ENCODE results near the gene MOXD1. TPM values are rescaled to one million over a fixed set of nuclear protein-coding genes. Genes with fewer than 3 reads are reported as not detected.
"Not testable (repeated sequence)": the region's sequence is repeated elsewhere in the genome, so short reads cannot be mapped to it uniquely, and the experiment has no call there.

The MOXD1 gene
- total and polyA plus RNA-seq, 4 donors, result 0.25 to 1.2 (median 1.0) TPM; not detected in 1

GRCh38 chr6:132351986-132352385 is 49.3 kb downstream of the MOXD1 start:
- 78 to 81% methylated on average over 3 of the region's 3 CpGs for WGBS, 2 donors
- H3K36me3 ChIP-seq (ENCODE audit: control insufficient read depth in 1 of 2, insufficient read depth in 2 of 2, low read length in 1 of 2); H3K27me3 ChIP-seq (ENCODE audit: control insufficient read depth in 1 of 2, insufficient read depth in 2 of 2, low read length in 1 of 2); H3K9me3 ChIP-seq (ENCODE audit: control insufficient read depth, low read length); H3K4me1 ChIP-seq (ENCODE audit: control insufficient read depth in 1 of 2, insufficient read depth in 2 of 2, low read length in 2 of 2); H3K27ac ChIP-seq (ENCODE audit: low read depth in 1 of 2, low read length in 2 of 2); intact Hi-C loops (cut with DNase I); DNase-seq; ATAC-seq (ENCODE audit: low FRiP score); H3K4me3 ChIP-seq (ENCODE audit: low read length in 2 of 2): not testable (repeated sequence)

DNA sequence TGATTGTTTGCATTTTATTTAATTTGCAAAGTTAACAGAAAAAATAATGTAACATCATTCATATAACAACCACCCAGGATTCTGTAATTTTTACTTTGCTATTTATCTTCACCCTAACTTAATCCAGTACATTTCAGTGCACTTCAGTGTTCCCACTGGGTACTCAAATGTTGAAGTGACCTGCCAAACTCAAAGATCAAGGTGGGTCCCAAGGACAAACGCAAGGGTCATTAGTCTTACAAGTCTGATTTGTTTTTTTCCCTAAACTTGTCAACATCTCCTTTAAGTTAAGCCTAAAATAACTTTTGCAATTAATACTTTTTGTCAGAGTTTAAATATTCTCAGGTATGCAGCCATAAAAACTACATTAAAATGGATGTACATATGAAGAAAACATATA is 53.0 kb downstream of the MOXD1 start:
- H3K9me3 ChIP-seq (ENCODE audit: control insufficient read depth, low read length), result peaks cover 2% of the 10 kb centered on the region
- intact Hi-C loops (cut with DNase I), result no loop called here
- WGBS, 2 donors, result 54 to 67% methylated on average over 1 of the region's 1 CpG

DNA sequence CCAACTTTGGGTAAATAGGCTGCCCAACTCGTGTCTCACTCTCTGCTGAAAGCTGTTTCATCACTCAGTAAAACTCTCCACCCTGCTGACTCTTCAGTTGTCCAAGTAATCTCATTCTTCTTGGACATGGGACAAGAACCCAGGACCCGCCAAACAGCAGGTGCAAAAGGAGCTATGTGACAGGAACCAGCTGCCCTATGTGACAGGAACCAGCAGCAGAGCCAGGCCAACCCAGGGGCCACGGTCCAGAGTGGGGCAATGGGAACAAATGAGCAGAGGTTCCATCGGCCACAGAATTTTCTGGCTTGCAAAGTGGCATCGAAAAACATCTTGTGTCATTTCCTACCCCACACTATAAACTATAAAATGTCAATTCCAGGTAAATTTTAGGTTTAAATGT is 56.5 kb downstream of the MOXD1 start:
- ATAC-seq (ENCODE audit: low FRiP score) (no peak), DNase-seq (no peak)
- H3K9me3 ChIP-seq (ENCODE audit: control insufficient read depth, low read length), result peaks cover 2% of the 10 kb centered on the region
- no peaks in the 10 kb centered on the region for H3K27me3 ChIP-seq (ENCODE audit: control insufficient read depth in 1 of 2, insufficient read depth in 2 of 2, low read length in 1 of 2)
- H3K36me3 ChIP-seq (ENCODE audit: control insufficient read depth in 1 of 2, insufficient read depth in 2 of 2, low read length in 1 of 2), result no peaks in the 10 kb centered on the region
- no peak overlapping the region for H3K27ac ChIP-seq (ENCODE audit: low read depth in 1 of 2, low read length in 2 of 2)
- H3K4me3 ChIP-seq (ENCODE audit: low read length in 2 of 2), result no peak overlapping the region
- WGBS, 2 donors, result 74 to 75% methylated on average over 5 of the region's 5 CpGs
- H3K4me1 ChIP-seq (ENCODE audit: control insufficient read depth in 1 of 2, insufficient read depth in 2 of 2, low read length in 2 of 2), result no peaks in the 10 kb centered on the region
- intact Hi-C loops (cut with DNase I), result no loop called here

More for the DNA sequence above, 53.0 kb downstream of the MOXD1 start:
- no peak overlapping the region for H3K4me3 ChIP-seq (ENCODE audit: low read length in 2 of 2)
- no peaks in the 10 kb centered on the region for H3K27me3 ChIP-seq (ENCODE audit: control insufficient read depth in 1 of 2, insufficient read depth in 2 of 2, low read length in 1 of 2)
- no peaks in the 10 kb centered on the region for H3K4me1 ChIP-seq (ENCODE audit: control insufficient read depth in 1 of 2, insufficient read depth in 2 of 2, low read length in 2 of 2)
- DNase-seq, result no peak
- ATAC-seq (ENCODE audit: low FRiP score), result no peak
- H3K27ac ChIP-seq (ENCODE audit: low read depth in 1 of 2, low read length in 2 of 2), result no peak overlapping the region
- no peaks in the 10 kb centered on the region for H3K36me3 ChIP-seq (ENCODE audit: control insufficient read depth in 1 of 2, insufficient read depth in 2 of 2, low read length in 1 of 2)

- DNase-seq, result no peak
- peak; percentile 36 for ATAC-seq (ENCODE audit: low FRiP score)
- H3K4me3 ChIP-seq (ENCODE audit: low read length in 2 of 2), result no peak overlapping the region
Observed at GRCh38 chr6:132341646-132342045, 59.6 kb downstream of the MOXD1 start.

GRCh38 chr6:132334521-132334885 is 66.8 kb downstream of the MOXD1 start:
- no peaks in the 10 kb centered on the region for H3K36me3 ChIP-seq (ENCODE audit: control insufficient read depth in 1 of 2, insufficient read depth in 2 of 2, low read length in 1 of 2)
- H3K9me3 ChIP-seq (ENCODE audit: control insufficient read depth, low read length), result no peaks in the 10 kb centered on the region
- H3K4me3 ChIP-seq (ENCODE audit: low read length in 2 of 2), result no peak overlapping the region
- H3K4me1 ChIP-seq (ENCODE audit: control insufficient read depth in 1 of 2, insufficient read depth in 2 of 2, low read length in 2 of 2), result no peaks in the 10 kb centered on the region
- intact Hi-C loops (cut with DNase I), result no loop called here
- WGBS, 2 donors, result 32 to 35% methylated on average over 4 of the region's 4 CpGs
- no peaks in the 10 kb centered on the region for H3K27me3 ChIP-seq (ENCODE audit: control insufficient read depth in 1 of 2, insufficient read depth in 2 of 2, low read length in 1 of 2)
- no peak overlapping the region for H3K27ac ChIP-seq (ENCODE audit: low read depth in 1 of 2, low read length in 2 of 2)
- ATAC-seq (ENCODE audit: low FRiP score), result no peak
- no peak for DNase-seq

More at GRCh38 chr6:132341646-132342045, 59.6 kb downstream of the MOXD1 start:
- whole genome bisulfite sequencing, 2 donors, result 14 to 20% methylated on average over 3 of the region's 3 CpGs
- Histone ChIP-seq H3K27me3 (ENCODE audit: control insufficient read depth in 1 of 2, insufficient read depth in 2 of 2, low read length in 1 of 2) (no peaks in the 10 kb centered on the region), H3K36me3 (ENCODE audit: control insufficient read depth in 1 of 2, insufficient read depth in 2 of 2, low read length in 1 of 2) (no peaks in the 10 kb centered on the region), H3K9me3 (ENCODE audit: control insufficient read depth, low read length) (peaks cover 2% of the 10 kb centered on the region), H3K27ac (ENCODE audit: low read depth in 1 of 2, low read length in 2 of 2) (no peak overlapping the region), H3K4me1 (ENCODE audit: control insufficient read depth in 1 of 2, insufficient read depth in 2 of 2, low read length in 2 of 2) (no peaks in the 10 kb centered on the region)
- intact Hi-C loops (cut with DNase I), result no loop called here

DNA sequence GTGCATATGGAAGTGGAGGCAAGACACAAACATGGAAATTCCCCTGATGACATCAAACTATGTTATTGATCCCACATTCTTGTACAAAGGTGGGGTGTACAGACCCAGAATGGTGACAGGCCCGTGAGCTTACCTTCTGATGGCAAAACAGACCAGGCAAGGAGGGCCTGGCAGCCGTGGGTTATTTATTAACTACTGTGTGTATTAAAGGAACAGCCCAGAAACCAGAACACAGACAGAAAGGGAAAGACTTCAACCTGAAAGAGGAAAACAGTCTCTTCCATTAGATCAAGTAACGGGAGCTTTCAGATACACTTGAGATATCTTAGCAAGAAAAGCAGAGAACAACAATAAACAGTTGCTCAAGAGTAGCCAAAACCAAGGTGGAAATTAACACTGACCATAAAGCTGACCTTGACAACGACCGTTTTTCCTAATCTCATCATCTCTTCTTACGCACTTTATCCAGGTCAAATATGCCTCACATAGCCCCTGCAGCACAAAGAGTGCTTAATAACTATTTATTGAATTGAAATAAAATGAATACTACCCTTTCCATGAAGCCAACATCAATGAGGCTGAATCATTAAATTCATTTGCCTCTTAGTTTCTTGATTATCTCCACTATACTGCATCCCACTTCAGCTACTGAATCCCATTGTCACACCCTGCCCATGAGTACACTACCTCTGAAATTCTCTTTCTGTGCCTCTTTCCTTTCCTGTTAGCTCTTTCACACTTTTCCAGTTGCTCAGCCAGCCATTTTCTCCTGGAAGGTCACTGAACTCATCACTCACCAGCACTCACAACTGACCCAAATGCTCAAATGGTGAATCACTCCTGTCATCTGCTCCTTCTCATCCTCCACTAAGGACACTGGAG is 67.4 kb downstream of the MOXD1 start:
- H3K4me3 ChIP-seq (ENCODE audit: low read length in 2 of 2), result no peak overlapping the region
- H3K27me3 ChIP-seq (ENCODE audit: control insufficient read depth in 1 of 2, insufficient read depth in 2 of 2, low read length in 1 of 2), result no peaks in the 10 kb centered on the region
- no peaks in the 10 kb centered on the region for H3K36me3 ChIP-seq (ENCODE audit: control insufficient read depth in 1 of 2, insufficient read depth in 2 of 2, low read length in 1 of 2)
- DNase-seq, result no peak
- intact Hi-C loops (cut with DNase I), result no loop called here
- no peaks in the 10 kb centered on the region for H3K9me3 ChIP-seq (ENCODE audit: control insufficient read depth, low read length)
- 70 to 71% methylated on average over 6 of the region's 6 CpGs for WGBS, 2 donors
- no peak for ATAC-seq (ENCODE audit: low FRiP score)
- no peak overlapping the region for H3K27ac ChIP-seq (ENCODE audit: low read depth in 1 of 2, low read length in 2 of 2)
- no peaks in the 10 kb centered on the region for H3K4me1 ChIP-seq (ENCODE audit: control insufficient read depth in 1 of 2, insufficient read depth in 2 of 2, low read length in 2 of 2)

GRCh38 chr6:132330759-132331158 is 70.5 kb downstream of the MOXD1 start:
- intact Hi-C loops (cut with DNase I), result no loop called here
- WGBS, 2 donors, result 68 to 73% methylated on average over 5 of the region's 5 CpGs
- no peak overlapping the region for H3K4me3 ChIP-seq (ENCODE audit: low read length in 2 of 2)
- no peaks in the 10 kb centered on the region for H3K9me3 ChIP-seq (ENCODE audit: control insufficient read depth, low read length)
- DNase-seq (no peak), ATAC-seq (ENCODE audit: low FRiP score) (no peak)
- H3K36me3 ChIP-seq (ENCODE audit: control insufficient read depth in 1 of 2, insufficient read depth in 2 of 2, low read length in 1 of 2), result no peaks in the 10 kb centered on the region
- no peaks in the 10 kb centered on the region for H3K4me1 ChIP-seq (ENCODE audit: control insufficient read depth in 1 of 2, insufficient read depth in 2 of 2, low read length in 2 of 2)
- no peak overlapping the region for H3K27ac ChIP-seq (ENCODE audit: low read depth in 1 of 2, low read length in 2 of 2)
- no peaks in the 10 kb centered on the region for H3K27me3 ChIP-seq (ENCODE audit: control insufficient read depth in 1 of 2, insufficient read depth in 2 of 2, low read length in 1 of 2)

DNA sequence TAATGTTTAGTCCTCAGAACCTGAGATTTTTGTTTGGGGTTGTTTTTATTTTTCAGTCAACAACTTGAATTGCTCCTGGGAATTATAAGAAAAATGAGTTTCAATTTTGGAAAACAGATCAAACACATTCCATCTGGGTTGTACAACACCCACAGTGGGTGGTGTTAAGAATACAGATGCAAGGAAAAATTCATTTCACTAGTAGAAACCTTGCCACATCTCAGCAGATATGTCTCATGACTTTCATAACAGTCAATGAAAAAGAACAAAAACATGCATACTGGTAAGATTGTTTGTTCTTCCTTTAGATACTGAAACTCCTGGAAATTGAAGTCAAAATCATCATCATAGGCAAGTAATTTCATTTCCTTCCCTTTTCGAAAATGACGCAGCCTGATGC is 78.9 kb downstream of the MOXD1 start:
- intact Hi-C loops (cut with DNase I), result no loop called here
- no peaks in the 10 kb centered on the region for H3K36me3 ChIP-seq (ENCODE audit: control insufficient read depth in 1 of 2, insufficient read depth in 2 of 2, low read length in 1 of 2)
- DNase-seq (no peak), ATAC-seq (ENCODE audit: low FRiP score) (no peak)
- H3K27ac ChIP-seq (ENCODE audit: low read depth in 1 of 2, low read length in 2 of 2), result no peak overlapping the region
- no peaks in the 10 kb centered on the region for H3K27me3 ChIP-seq (ENCODE audit: control insufficient read depth in 1 of 2, insufficient read depth in 2 of 2, low read length in 1 of 2)
- peaks cover under 1% of the 10 kb centered on the region for H3K9me3 ChIP-seq (ENCODE audit: control insufficient read depth, low read length)
- H3K4me3 ChIP-seq (ENCODE audit: low read length in 2 of 2), result no peak overlapping the region
- 90 to 93% methylated on average over 2 of the region's 2 CpGs for WGBS, 2 donors
- no peaks in the 10 kb centered on the region for H3K4me1 ChIP-seq (ENCODE audit: control insufficient read depth in 1 of 2, insufficient read depth in 2 of 2, low read length in 2 of 2)

GRCh38 chr6:132320007-132320406 is 81.3 kb downstream of the MOXD1 start:
- H3K9me3 ChIP-seq (ENCODE audit: control insufficient read depth, low read length), result peaks cover 2% of the 10 kb centered on the region
- intact Hi-C loops (cut with DNase I), result no loop called here
- no peak overlapping the region for H3K4me3 ChIP-seq (ENCODE audit: low read length in 2 of 2)
- no peak overlapping the region for H3K27ac ChIP-seq (ENCODE audit: low read depth in 1 of 2, low read length in 2 of 2)
- H3K36me3 ChIP-seq (ENCODE audit: control insufficient read depth in 1 of 2, insufficient read depth in 2 of 2, low read length in 1 of 2), result no peaks in the 10 kb centered on the region
- H3K27me3 ChIP-seq (ENCODE audit: control insufficient read depth in 1 of 2, insufficient read depth in 2 of 2, low read length in 1 of 2), result no peaks in the 10 kb centered on the region
- no peak for ATAC-seq (ENCODE audit: low FRiP score)
- H3K4me1 ChIP-seq (ENCODE audit: control insufficient read depth in 1 of 2, insufficient read depth in 2 of 2, low read length in 2 of 2), result no peaks in the 10 kb centered on the region
- no peak for DNase-seq

Measured in aorta (tissue), 5 donors.